A549 (cell line): ENCODE data around the gene TARP.
"Not testable (repeated sequence)": the region's sequence is repeated elsewhere in the genome, so short reads cannot be mapped to it uniquely, and the experiment has no call there.

Experiments
- ATAC-seq, 2 experiments: fragments of 200-7000 bp in 1 of 2; fragments of >200 bp in 1 of 2; cut with Nextera tagmentation in 1 of 2; cut with Tn5 transposase in 1 of 2; 3 replicates each; pipeline versions ENCODE4 v1.8.0 to v1.9.1; 2018 to 2020; ENCODE audit warnings: mild to moderate bottlenecking in 1 of 2, moderate library complexity in 1 of 2
- CTCF ChIA-PET: fragments of 300-600 bp; sonication (Branson Sonifier 250); formaldehyde crosslinking; extraction: SDS; loops from one replicate; lab custom pipeline; 2021; ENCODE audit warnings: antibody characterized with exemption, inconsistent platforms; lab: Yijun Ruan, JAX
- POLR2A ChIA-PET: fragments of 350-600 bp; formaldehyde crosslinking; extraction: SDS; loops from one replicate; lab custom pipeline; 2021; ENCODE audit warnings: antibody characterized with exemption, inconsistent platforms; lab: Yijun Ruan, JAX
- DNase-seq, 2 experiments: peaks; one replicate each; pipeline versions ENCODE4 v3.0.0 to v3.0.0-alpha.2; 2011 to 2016; ENCODE audit warnings: low read depth in 1 of 2, low spot score in 1 of 2
- FAIRE-seq: peaks from 2 replicates; lab custom pipeline; 2011; peaks lifted over from hg19 to GRCh38; lab: Jason Lieb, UNC
- H3K27ac ChIP-seq, 2 experiments: fragments of >200 bp; sonication (Bioruptor Twin); formaldehyde crosslinking; 3 replicates each; pipeline ENCODE4 v1.5.1; 2016 to 2017
- H3K4me1 ChIP-seq: fragments of >200 bp; sonication (Bioruptor Twin); formaldehyde crosslinking; 3 replicates; pipeline ENCODE4 v1.6.1; 2016
- H3K4me2 ChIP-seq: fragments of >200 bp; sonication (Bioruptor Twin); formaldehyde crosslinking; 3 replicates; pipeline ENCODE4 v1.6.1; 2016
- H3K4me3 ChIP-seq: fragments of >200 bp; sonication (Bioruptor Twin); formaldehyde crosslinking; 3 replicates; pipeline ENCODE4 v1.5.1; 2016
- H3K9me3 ChIP-seq: fragments of >200 bp; sonication (Bioruptor Twin); formaldehyde crosslinking; 3 replicates; pipeline ENCODE4 v1.6.1; 2016
- CHD2 ChIP-seq: fragments of 150-350 bp; IDR thresholded peaks from 2 replicates; pipeline ENCODE4 v1.6.1; 2014; ENCODE audit warnings: low read length; ENCODE audit not compliant: partially characterized antibody
- EHF ChIP-seq: fragments of 250-450 bp; sonication (Bioruptor Pico); IDR thresholded peaks from 2 replicates; pipeline ENCODE4 v1.5.0; 2020; ENCODE audit warnings: mild to moderate bottlenecking
- ELK1 ChIP-seq: fragments of 150-350 bp; IDR thresholded peaks from 2 replicates; pipeline ENCODE4 v1.6.1; 2014; ENCODE audit warnings: low read depth, mild to moderate bottlenecking, low read length
- EP300 ChIP-seq, 2 experiments: fragments of >200 bp; sonication (Bioruptor Twin); formaldehyde crosslinking; IDR thresholded peaks; 2 replicates in 1 of 2; 3 replicates in 1 of 2; pipeline ENCODE4 v1.6.1; 2016 to 2017
- FOSB ChIP-seq: fragments of 250-450 bp; sonication (Bioruptor Pico); IDR thresholded peaks from 2 replicates; pipeline ENCODE4 v1.5.0; 2020; ENCODE audit warnings: mild to moderate bottlenecking, moderate library complexity
- HDAC2 ChIP-seq: fragments of 200-600 bp; sonication (generic); IDR thresholded peaks from 2 replicates; pipeline ENCODE4 v1.6.1; 2016
- HES2 ChIP-seq: fragments of >200 bp; sonication (Bioruptor Twin); formaldehyde crosslinking; IDR thresholded peaks from 2 replicates; pipeline ENCODE4 v1.6.1; 2016
- HEYL ChIP-seq: fragments of 250-450 bp; sonication (Bioruptor Pico); IDR thresholded peaks from 2 replicates; pipeline ENCODE4 v1.8.0; 2021; ENCODE audit warnings: mild to moderate bottlenecking, moderate library complexity
- HMGXB4 ChIP-seq: fragments of 250-450 bp; sonication (Bioruptor Pico); IDR thresholded peaks from 2 replicates; pipeline ENCODE4 v1.5.0; 2021; ENCODE audit warnings: mild to moderate bottlenecking, moderate library complexity, borderline replicate concordance
- JUNB ChIP-seq: fragments of >200 bp; sonication (Bioruptor Twin); formaldehyde crosslinking; IDR thresholded peaks from 2 replicates; pipeline ENCODE4 v1.6.1; 2016
- KDM1A ChIP-seq: fragments of 200-600 bp; sonication (generic); IDR thresholded peaks from 2 replicates; pipeline ENCODE4 v1.6.1; 2016; ENCODE audit warnings: low read depth, mild to moderate bottlenecking
- NPAS2 ChIP-seq: fragments of 250-450 bp; sonication (Bioruptor Pico); IDR thresholded peaks from 2 replicates; pipeline ENCODE4 v1.8.0; 2022; ENCODE audit warnings: mild to moderate bottlenecking, moderate library complexity, borderline replicate concordance
- PBX3 ChIP-seq: IDR thresholded peaks from 2 replicates; pipeline ENCODE4 v1.6.1; 2012
- REST ChIP-seq: fragments of 200-600 bp; sonication (generic); IDR thresholded peaks from 2 replicates; pipeline ENCODE4 v1.6.1; 2016; ENCODE audit warnings: antibody characterized with exemption, mild to moderate bottlenecking, moderate library complexity
- SMC3 ChIP-seq: fragments of >200 bp; sonication (Bioruptor Twin); formaldehyde crosslinking; IDR thresholded peaks from 3 replicates; pipeline ENCODE4 v1.6.1; 2018; ENCODE audit warnings: inconsistent platforms
- ZFP36 ChIP-seq: fragments of 450-650 bp; IDR thresholded peaks from 2 replicates; pipeline ENCODE4 v1.6.1; 2014; ENCODE audit warnings: borderline replicate concordance; ENCODE audit not compliant: partially characterized antibody
- WGBS: methylation state at CpG from one replicate; pipeline ENCODE4 v1.1.6; 2017; ENCODE audit errors: missing lambda C conversion rate; 5-methylcytosine and 5-hydroxymethylcytosine counted together

The TARP gene

GRCh38 chr7:38242814-38243213, 30.6 kb downstream of the TARP start:
- FAIRE-seq (no peak), DNase-seq (no peak), ATAC-seq (no peak)
- POLR2A ChIA-PET, result no interaction called here
- H3K4me1 ChIP-seq, result no peaks in the 10 kb centered on the region
- H3K4me3 ChIP-seq, result no peak overlapping the region
- no peaks in the 10 kb centered on the region for H3K9me3 ChIP-seq
- CTCF ChIA-PET, result no interaction called here
- H3K27ac ChIP-seq, result no peak overlapping the region
- 75% methylated on average over 6 of the region's 6 CpGs for WGBS
- no peak overlapping the region for H3K4me2 ChIP-seq
- TF ChIP-seq REST, result no peak
- TF ChIP-seq EHF (CRISPR knock-in tag), result no peak
- TF ChIP-seq PBX3, result no peak
- no peak for TF ChIP-seq ZFP36
- no peak for TF ChIP-seq SMC3
- TF ChIP-seq NPAS2 (CRISPR knock-in tag), result no peak
- no peak for TF ChIP-seq EP300 (IDR thresholded peaks at IDR 0.05)
- no peak for TF ChIP-seq HMGXB4 (CRISPR knock-in tag)

DNA sequence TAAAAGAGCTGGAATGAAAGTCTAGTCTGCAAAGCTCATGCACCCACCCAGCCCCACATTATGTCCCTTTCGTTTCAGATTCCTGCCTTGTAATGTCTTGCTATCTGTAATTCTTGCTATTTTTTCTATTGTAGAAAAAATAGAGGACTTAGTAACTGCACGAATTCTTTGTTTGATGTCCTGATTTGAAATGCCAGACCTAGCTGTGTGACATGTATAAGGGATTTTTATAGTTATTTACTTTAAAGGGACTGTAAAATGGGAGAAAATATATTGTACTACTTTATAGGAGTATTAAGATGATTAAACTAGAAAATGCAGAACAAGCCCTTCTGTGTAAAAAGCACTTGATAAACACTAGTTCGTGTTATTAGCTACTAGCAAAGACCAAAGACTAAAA, 32.4 kb downstream of the TARP start:
- DNase-seq (no peak), ATAC-seq (no peak), FAIRE-seq (no peak)
- Histone ChIP-seq H3K4me2 (no peak overlapping the region), H3K9me3 (no peaks in the 10 kb centered on the region), H3K4me1 (no peaks in the 10 kb centered on the region), H3K4me3 (no peak overlapping the region), H3K27ac (no peak overlapping the region)
- 23% methylated on average over 3 of the region's 3 CpGs for WGBS
- POLR2A ChIA-PET, result no interaction called here
- TF ChIP-seq HEYL (no peak), CHD2 (no peak), HES2 (no peak), KDM1A (no peak), FOSB (CRISPR knock-in tag) (no peak)
- CTCF ChIA-PET, result interaction anchor here (0.6 to 1.0 kb wide), 4 partner anchors 18 to 675 kb away, joined by 3 to 4 read pairs (median 3); partner anchors contain the start of gene SFRP4

DNA sequence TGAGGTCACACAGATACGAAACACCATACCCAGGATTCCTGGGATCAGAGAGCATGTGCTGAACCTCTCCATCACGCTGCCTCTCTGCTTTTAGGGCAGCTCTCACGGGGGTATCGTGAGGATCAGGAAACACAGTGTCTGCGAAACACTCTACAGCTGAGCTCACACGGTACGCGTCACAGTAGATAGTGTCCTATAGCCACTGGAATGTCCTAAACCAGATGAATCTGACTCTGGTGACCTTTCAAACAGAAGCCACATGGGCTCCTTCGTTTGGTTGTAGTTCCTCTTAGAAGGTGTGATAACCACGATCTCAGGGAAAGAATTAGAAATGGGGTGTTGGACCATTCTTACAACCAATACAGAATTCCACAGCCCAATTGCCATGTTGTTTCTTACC, 34.3 kb downstream of the TARP start:
- H3K9me3 ChIP-seq, DNase-seq, H3K4me2 ChIP-seq, H3K4me1 ChIP-seq, H3K4me3 ChIP-seq, POLR2A ChIA-PET, CTCF ChIA-PET, H3K27ac ChIP-seq, FAIRE-seq, ATAC-seq: not testable (repeated sequence)
- 62% methylated on average over 10 of the region's 10 CpGs for WGBS

GRCh38 chr7:38235606-38236005, 37.8 kb downstream of the TARP start:
- no peak overlapping the region for H3K27ac ChIP-seq
- ATAC-seq (no peak), FAIRE-seq (no peak), DNase-seq (no peak)
- no peaks in the 10 kb centered on the region for H3K4me1 ChIP-seq
- H3K9me3 ChIP-seq, result no peaks in the 10 kb centered on the region
- ChIA-PET CTCF (interaction anchor here (1.7 kb wide), 1 partner anchor 20 kb away, joined by 3 read pairs; no protein-coding TSS in a partner anchor), POLR2A (no interaction called here)
- no peak overlapping the region for H3K4me3 ChIP-seq
- WGBS, result 57% methylated on average over 4 of the region's 4 CpGs
- H3K4me2 ChIP-seq, result no peak overlapping the region
- no peak for TF ChIP-seq HDAC2
- no peak for TF ChIP-seq JUNB
- no peak for TF ChIP-seq FOSB (CRISPR knock-in tag)
- no peak for TF ChIP-seq HES2
- TF ChIP-seq CHD2, result no peak
- TF ChIP-seq ELK1, result no peak

GRCh38 chr7:38234759-38235158, 38.7 kb downstream of the TARP start:
- H3K4me3 ChIP-seq, H3K9me3 ChIP-seq, H3K4me1 ChIP-seq, POLR2A ChIA-PET, ATAC-seq, DNase-seq, H3K27ac ChIP-seq, H3K4me2 ChIP-seq, FAIRE-seq: not testable (repeated sequence)
- CTCF ChIA-PET, result interaction anchor here (0.6 to 1.8 kb wide), 3 partner anchors 12 to 284 kb away, joined by 3 to 10 read pairs (median 3); no protein-coding TSS in a partner anchor
- WGBS, result 83% methylated on average over 11 of the region's 11 CpGs
